ENCODE results near the gene PAX5.

PAX5 gene

DNA sequence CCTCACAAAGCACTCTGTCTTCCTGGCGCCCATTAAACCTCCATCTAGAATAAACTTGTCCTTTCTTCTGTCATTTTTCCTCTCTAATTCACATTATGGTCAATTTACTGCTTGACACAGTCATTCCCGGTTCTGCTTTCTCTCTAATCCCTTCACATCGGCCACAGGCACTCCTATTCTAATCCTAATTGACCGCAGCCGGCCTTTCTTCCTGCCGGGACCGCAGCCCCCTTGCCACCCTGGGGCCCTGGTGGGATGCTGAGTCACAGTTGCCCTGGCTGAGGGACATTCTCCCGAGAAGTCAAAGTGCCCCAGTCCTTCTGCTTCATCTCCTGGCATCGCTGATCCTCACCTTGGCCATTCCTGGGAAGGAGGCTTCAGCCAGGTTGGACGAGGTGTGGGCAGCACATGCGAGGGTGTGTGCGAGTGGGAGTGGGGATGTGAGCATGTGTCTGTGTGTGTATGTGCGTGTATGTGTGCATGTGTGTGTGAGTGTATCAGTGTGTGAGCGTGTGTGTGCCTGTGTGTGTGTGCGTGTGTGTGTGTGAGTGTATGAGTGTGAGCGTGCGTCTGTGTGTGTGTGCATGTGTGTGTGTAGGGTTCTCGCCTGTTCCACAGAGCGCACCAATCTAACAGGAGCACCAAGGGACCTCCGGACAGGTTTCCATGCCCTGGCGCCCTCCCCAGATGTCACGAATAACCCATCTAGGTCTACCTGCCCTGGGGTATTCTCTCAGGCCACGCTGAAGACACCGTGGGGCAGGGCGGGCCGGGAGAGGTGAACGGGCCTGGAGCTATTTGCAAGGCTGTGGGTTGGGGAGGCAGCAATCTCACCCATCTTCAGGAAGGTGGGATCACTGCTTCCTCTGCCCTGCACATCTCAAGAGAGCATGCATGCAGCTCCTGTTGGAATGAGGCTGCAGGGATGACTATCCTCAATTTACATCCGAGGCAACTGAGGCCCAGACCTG, 191.2 kb downstream of the PAX5 start:
- TF ChIP-seq, protein P1, sequence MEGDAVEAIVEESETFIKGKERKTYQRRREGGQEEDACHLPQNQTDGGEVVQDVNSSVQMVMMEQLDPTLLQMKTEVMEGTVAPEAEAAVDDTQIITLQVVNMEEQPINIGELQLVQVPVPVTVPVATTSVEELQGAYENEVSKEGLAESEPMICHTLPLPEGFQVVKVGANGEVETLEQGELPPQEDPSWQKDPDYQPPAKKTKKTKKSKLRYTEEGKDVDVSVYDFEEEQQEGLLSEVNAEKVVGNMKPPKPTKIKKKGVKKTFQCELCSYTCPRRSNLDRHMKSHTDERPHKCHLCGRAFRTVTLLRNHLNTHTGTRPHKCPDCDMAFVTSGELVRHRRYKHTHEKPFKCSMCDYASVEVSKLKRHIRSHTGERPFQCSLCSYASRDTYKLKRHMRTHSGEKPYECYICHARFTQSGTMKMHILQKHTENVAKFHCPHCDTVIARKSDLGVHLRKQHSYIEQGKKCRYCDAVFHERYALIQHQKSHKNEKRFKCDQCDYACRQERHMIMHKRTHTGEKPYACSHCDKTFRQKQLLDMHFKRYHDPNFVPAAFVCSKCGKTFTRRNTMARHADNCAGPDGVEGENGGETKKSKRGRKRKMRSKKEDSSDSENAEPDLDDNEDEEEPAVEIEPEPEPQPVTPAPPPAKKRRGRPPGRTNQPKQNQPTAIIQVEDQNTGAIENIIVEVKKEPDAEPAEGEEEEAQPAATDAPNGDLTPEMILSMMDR (IDR thresholded peaks at IDR 0.05; ENCODE audit: low read depth, low read length), result no peak
- DNase-seq (ENCODE audit: extremely low read depth, low read depth), result no peak

DNA sequence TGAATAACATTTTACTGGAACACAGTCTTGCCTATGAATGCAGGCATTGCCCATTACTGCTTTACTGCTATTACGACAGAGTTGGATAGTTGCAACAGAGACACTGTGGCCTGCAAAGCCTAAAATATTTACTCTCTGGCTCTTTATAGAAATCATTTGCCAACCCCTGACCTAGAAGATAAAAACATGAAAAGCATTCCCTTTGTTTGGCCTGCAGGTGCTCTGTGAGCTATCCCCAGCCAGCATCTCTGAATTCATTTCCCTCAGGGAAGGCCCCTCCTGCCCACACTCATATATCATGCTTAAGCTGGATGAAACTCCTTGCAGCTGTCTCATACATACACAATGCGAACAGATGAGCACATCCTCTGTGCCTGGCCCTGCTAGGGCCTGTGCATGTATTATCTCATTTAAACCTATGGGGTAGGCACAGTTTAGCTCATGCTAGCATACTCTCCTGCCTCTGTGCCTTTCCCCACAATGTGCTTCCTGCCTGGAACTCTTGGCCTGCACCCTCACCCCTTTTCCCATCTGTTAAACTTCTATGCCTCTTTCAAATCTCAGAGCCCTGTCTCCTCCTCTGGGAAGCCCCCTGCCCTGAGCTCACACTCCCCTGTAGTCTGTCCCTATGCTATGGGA, 193.1 kb downstream of the PAX5 start:
- no peak for DNase-seq (ENCODE audit: extremely low read depth, low read depth)
- TF ChIP-seq, protein P1 (IDR thresholded peaks at IDR 0.05; ENCODE audit: low read depth, low read length), result no peak

DNA sequence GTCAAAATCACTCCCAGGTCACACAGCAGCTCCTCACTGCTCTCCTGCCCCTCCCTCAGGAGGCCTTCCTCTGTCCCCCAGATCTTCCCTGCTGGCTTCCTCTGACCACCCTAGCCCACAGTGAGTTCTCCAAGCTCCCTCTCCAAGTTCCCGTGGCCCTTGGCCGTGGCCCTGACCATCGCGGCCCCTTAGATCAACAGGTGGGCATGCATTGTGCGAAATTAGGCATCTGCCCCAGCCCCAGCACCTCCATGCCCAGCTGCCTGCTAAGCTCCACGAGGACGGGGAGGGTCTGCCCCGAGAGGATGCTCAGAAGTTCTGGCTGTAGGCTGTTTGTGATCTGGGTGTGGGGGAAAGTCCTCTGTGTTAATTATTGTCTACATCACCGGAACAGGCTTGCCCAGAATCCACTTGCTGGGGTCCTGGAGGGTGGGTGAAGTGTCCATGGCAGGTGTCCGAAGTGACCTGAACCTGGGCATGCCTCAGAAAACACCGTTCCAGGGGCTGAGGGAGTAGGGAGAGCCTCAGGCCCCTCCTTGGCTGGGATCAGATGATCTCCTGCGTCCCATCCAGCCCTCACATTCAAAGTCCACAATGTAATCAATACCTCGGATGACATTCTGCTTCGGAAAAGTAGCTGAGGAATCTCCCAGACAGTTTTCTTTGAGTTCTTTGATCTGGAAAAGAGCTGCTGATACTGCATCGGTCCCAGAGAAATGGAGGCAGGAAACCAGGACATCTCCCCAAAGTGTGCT, 194.8 kb downstream of the PAX5 start:
- DNase-seq (ENCODE audit: extremely low read depth, low read depth), result no peak
- TF ChIP-seq, protein P1 (IDR thresholded peaks at IDR 0.05; ENCODE audit: low read depth, low read length), result no peak

DNA sequence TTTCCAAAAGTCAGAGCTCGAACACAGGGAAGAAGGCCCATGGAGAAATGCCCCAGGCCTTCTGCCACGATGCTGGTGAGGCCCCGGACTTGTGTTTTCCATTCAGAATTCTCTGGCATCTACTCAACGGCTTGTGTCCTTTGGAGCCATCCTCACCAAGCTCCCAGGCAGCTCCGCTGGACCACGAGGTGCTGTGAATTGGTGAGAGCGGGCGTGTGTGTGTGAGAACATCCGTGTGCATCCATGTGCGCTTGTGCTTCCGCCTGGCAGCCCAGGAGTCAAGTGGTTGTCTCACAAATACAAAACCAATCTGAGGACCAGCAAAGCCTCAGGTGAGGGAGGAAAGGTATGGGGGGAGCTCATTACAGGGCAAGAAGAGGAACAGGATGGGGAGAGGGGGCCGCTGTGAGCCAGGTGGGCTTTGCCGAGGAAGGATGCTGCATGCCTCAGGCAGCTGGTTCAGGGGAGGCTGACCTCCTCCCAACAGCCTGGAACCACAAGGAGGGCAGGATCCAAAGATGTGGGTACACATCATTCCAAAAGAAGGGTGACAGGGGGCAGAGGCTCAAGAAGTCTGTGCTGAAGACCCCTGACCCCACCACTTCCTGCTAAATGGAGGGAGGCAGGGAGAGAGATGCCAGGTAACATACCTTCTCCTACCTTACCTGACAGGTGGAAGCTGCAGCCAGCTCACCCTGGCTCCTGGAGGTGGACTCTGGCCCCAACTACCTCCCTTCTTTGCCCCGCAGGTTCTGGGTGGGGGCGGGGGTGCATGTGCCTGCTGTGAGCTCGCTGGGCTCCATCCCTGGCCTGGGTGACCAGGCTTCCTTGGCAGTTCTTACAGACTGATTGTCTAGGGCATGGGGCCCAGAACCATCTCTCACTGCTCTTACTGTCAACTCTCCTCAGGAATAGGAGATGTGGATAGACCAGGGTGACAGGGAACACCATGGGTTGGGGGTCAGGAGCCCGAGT, 196.3 kb downstream of the PAX5 start:
- no peak for DNase-seq (ENCODE audit: extremely low read depth, low read depth)
- TF ChIP-seq, protein P1 (IDR thresholded peaks at IDR 0.05; ENCODE audit: low read depth, low read length), result no peak

DNA sequence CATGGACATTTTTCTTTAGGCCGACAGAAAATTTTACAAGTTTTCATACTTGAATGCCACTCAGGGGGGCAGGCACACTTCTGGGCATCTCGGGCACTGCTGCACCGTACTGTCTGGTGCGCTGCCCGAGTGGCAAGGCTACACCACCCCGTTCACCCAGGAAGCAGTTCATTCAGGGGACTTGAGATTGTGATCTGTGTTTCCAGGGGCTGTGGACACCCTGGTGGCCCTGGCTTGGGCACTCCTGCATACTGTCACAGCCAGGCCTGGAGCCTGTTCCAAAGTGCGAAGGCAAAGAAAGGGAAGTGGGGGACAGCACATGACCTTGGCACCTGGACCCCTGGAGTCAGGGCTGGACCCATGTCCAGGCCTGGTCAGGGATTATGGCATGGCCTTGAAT, 197.6 kb downstream of the PAX5 start:
- no peak for DNase-seq (ENCODE audit: extremely low read depth, low read depth)
- TF ChIP-seq, protein P1 (IDR thresholded peaks at IDR 0.05; ENCODE audit: low read depth, low read length), result no peak

DNA sequence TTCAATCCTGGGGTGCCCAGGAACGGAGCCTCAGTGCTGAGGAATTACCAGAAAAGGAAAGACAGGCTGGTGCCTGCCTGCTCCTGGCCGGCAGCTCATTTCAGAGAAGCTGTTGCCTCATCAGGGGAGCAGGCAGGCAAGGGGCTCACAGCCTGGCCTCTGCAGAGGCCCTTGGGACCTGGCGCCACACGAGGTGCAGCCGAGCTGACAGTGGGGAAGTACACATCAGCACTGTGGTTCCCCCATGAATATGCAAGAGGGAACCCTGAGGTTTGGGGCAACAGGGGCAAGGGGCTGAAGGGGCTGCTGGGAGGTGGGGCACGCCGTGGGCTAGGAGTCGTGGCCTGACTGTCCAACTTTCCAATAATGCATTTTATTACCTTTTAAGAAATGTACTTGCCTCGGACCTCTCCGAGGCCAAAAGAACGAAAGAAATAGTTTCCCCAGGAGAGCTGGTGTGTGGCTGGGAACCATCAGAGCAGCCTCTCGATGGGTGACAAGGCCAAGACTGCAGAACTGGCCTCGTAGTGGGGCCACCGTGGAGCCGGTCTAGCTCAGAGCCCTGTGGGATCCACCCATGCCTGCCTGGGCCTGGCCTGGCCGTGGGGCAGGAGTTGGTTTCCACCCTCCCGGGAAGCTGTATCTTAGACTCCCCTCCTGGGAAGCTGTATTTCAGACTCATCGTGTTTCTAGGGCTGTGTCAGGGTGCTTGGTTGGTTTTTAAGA, 198.6 kb downstream of the PAX5 start:
- no peak for DNase-seq (ENCODE audit: extremely low read depth, low read depth)
- TF ChIP-seq, protein P1 (IDR thresholded peaks at IDR 0.05; ENCODE audit: low read depth, low read length), result no peak

Data from AG09319 (cell line).